GM12872 (cell line): ENCODE measurements around the gene SPAAR.

ENCODE experiments used
- TF ChIP-seq, protein P1 (sequence below): IDR thresholded peaks from 3 replicates; pipeline ENCODE4 v1.5.1; 2011; ENCODE audit warnings: low read depth, mild to moderate bottlenecking, low read length, moderate library complexity; ENCODE audit not compliant: insufficient read depth

SPAAR gene

DNA sequence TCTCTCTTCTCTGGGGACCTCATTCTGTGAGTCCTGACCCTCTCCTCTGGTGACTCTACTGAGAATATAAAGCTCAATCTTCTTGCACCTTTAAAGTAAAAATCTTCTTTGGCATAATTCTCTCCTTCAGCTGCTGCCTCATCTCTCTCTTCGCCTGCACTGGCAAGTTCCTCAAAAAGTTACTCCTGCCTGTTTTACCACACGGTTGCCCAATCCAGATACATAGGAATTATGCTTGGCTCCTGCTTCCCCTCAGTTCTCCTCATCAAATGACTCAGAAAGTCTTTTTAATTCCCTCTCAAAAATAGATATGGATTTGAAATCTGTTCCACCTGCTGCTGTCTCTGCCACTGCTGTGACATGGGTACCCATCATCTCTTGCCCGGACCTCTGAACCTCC, 17.6 kb upstream of the SPAAR start:
- TF ChIP-seq, protein P1, sequence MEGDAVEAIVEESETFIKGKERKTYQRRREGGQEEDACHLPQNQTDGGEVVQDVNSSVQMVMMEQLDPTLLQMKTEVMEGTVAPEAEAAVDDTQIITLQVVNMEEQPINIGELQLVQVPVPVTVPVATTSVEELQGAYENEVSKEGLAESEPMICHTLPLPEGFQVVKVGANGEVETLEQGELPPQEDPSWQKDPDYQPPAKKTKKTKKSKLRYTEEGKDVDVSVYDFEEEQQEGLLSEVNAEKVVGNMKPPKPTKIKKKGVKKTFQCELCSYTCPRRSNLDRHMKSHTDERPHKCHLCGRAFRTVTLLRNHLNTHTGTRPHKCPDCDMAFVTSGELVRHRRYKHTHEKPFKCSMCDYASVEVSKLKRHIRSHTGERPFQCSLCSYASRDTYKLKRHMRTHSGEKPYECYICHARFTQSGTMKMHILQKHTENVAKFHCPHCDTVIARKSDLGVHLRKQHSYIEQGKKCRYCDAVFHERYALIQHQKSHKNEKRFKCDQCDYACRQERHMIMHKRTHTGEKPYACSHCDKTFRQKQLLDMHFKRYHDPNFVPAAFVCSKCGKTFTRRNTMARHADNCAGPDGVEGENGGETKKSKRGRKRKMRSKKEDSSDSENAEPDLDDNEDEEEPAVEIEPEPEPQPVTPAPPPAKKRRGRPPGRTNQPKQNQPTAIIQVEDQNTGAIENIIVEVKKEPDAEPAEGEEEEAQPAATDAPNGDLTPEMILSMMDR, result no peak

DNA sequence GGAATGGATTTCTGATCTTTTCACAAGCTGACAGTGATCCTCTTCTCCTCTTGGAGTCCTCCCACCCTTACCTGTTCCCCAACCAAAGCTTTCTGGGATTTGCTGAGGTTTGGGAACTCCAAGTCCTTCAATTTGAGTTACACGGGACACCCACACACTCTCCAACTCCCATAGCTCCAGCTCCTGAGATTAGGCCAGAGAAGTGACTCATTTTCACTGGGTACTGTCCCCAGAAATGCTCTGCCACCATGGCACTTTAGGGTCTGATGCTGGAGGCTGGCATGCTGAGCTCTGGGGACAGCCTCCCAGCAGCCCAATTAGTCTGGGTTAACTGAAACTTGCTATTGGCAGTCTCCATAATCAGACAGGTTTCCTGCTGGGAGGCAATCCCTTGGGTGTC, 17.2 kb upstream of the SPAAR start:
- TF ChIP-seq, protein P1, result no peak

DNA sequence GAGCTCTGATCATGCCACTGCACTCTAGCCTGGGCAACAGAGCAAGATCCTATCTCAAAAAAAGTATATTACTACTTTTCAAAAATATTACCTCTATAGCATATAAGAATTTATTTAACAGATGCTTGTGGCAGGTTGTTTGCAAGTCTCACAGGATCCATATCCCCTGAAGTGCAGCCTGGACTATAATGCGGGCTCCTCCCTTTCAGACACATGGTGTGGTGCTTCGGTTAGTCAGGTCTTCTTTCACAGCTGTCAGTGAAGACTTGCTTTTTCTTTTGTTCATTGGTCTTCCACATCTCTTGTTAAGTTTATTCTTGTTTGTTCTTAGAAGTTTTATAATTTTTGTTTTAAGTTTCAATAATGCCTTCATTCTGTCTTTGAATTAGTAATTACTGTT, 12.7 kb upstream of the SPAAR start:
- TF ChIP-seq, protein P1, result no peak

DNA sequence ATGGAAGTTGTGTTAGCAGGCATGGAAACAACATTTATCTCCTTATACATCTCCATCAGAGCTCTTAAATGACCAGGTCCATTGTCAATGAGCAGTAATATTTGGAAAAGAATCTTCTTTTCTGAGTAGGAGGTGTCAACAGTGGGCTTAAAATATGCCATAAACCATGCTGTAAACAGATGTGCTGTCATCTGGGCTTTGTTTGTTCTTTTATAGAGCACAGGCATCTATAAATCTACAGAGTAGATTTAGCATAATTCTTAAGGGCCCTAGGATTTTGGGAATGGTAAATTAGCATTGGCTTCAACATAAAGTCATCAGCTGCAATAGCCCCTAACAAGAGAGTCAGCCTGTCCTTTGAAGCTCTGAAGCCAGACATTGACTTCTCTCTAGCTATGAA, 11.0 kb upstream of the SPAAR start:
- TF ChIP-seq, protein P1, result no peak

DNA sequence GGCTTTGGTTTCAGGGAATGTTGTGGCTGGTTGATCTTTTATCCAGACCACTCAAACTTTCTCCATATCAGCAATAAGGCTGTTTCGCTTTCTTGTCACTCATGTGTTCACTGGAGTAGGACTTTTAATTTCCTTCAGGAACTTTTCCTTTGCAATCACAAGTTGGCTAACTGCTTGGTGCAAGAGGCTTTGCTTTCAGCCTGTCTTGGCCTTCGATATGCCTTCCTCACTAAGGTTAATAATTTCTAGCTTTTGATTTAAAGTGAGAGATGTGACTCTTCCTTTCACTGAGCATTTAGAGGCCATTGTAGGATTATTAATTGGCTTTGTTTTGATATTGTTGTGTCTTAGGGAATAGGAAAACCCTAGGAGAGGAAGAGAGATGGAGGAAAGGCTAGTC, 10.3 kb upstream of the SPAAR start:
- TF ChIP-seq, protein P1, result no peak

DNA sequence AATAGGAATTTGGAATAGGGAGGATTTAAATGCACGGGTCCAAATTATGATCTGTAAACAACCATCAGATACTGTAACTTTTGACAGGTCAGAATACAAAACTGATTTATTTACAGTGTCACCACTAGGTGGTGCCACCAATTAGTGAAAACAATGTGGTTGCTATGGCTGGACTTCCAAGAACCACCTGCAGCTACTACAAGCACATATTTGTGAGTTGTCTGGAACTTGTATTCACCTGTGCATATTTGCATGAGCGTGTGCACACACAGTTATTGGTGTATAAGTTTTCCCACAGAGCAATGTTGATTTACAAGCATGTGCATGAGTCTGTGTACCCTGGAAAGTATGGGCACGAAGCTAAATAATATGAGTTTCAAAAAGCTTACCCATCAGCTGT, 6.2 kb upstream of the SPAAR start:
- TF ChIP-seq, protein P1, result peak; percentile 67

DNA sequence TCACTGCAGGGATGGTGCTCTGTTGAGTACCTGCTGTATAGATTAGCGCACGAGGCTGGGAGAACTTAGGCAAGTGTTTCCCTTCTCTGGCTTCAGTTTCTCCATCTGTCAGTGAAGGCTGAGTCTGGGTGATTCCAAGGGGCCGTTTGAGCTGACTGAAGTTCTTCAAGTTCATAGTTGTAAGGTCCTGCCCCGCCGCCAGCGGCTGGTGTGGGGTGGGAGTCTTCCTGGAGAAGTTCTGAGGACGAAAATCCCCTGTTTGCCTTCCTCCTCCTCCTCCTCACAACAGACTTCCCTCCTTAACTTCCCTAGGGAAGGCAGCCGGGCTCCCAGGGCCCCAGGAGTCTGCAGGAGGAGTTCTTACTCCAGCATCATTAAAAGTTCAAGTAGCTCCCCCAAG, 5.0 kb upstream of the SPAAR start:
- TF ChIP-seq, protein P1, result no peak
